HG02642 (cell line): ENCODE data around the gene SNRNP200.

Source experiments
- ATAC-seq: cut with Tn5 transposase; IDR thresholded peaks from one replicate; pipeline ENCODE4 v1.9.1; 2021; ENCODE audit warnings: mild to moderate bottlenecking; ENCODE audit not compliant: unreplicated experiment, poor library complexity

Gene SNRNP200

GRCh38 chr2:96305091-96305978 lies at the start of gene SNRNP200:
Gene SNRNP200 (minus strand): TSS chr2:96305546. CDS start chr2:96305437, 109 bp downstream.
- peak; percentile 97 for ATAC-seq

DNA sequence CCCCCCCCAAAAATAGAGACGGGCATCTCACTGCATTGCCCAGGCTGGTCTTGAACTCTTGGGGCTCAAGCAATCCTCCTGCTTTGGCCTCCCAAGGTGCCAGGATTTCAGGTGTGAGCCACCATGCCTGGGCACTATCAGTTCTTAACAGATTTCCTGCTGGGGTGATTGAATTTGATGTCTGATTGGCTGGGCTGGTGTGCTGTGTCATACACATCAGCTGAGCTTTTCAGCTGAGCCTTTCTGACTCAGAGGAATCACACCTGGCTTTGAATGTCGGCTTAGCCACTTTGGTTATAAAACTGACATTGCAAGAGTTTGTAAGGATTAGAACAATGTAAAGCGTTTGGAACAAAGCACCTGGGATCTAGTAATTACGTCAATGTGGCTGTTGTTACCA lies 49.1 kb upstream of the SNRNP200 start:
- no peak for ATAC-seq

GRCh38 chr2:96353606-96354101 lies 48.3 kb upstream of the SNRNP200 start:
- no peak for ATAC-seq

GRCh38 chr2:96353032-96353561 lies 47.8 kb upstream of the SNRNP200 start:
- ATAC-seq = no peak

GRCh38 chr2:96347395-96347794 lies 42.0 kb upstream of the SNRNP200 start:
- no peak for ATAC-seq

GRCh38 chr2:96345868-96346462 lies 40.6 kb upstream of the SNRNP200 start:
- no peak for ATAC-seq

DNA sequence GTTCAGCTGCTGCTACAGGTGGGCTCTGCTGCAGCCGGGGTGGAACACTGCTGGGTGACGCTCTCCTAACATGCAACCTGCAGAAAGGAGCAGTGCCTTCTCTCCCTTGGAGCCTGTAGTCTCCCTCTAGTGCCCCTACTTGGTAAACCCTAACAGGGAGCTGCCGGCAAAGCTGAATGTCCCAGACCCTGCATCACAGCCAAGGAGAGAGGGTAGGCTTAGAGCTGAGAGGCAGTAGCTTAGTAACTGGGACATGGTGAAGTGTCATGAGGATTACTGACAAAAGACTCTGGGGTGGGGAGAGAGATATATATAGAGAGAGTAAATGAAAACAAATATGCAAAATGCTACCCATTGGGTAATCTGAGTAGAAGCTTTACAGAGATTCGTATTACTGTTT lies 40.1 kb upstream of the SNRNP200 start:
- no peak for ATAC-seq

GRCh38 chr2:96344011-96344410 lies 38.7 kb upstream of the SNRNP200 start:
- peak; percentile 84 for ATAC-seq

DNA sequence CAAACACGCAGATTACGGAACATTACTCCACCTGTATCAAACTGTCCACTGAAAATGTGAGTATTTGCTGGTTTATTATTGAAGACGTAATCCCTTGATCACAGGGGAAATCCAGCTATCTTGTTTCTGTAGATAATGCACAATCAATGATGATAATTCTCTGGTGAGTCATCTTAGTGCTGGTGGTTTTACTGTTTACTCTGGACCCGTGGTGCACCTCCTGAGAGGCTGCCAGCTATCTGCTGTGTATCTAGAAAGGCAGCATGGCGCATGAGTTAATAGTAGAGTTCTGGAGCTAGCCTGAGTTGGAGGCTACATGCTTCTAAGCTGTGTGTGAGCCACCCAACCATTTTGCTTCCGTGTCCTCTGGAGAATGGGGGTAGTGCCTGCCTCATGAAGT lies 36.7 kb upstream of the SNRNP200 start:
- no peak for ATAC-seq

DNA sequence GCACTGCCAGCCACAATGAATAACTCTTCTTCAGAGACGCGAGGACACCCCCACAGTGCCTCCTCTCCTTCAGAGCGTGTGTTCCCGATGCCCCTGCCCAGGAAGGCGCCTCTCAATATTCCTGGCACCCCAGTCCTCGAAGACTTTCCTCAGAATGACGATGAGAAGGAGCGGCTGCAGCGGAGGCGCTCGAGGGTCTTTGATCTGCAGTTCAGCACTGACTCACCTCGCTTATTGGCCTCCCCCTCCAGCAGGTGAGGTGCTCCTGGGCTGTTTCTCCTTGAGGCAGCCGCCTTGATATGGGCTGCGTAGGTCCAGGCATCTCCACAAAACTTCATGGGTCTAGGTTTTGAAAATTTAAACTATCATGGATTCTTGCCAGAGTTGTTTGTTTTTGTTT lies 36.3 kb upstream of the SNRNP200 start:
- no peak for ATAC-seq

DNA sequence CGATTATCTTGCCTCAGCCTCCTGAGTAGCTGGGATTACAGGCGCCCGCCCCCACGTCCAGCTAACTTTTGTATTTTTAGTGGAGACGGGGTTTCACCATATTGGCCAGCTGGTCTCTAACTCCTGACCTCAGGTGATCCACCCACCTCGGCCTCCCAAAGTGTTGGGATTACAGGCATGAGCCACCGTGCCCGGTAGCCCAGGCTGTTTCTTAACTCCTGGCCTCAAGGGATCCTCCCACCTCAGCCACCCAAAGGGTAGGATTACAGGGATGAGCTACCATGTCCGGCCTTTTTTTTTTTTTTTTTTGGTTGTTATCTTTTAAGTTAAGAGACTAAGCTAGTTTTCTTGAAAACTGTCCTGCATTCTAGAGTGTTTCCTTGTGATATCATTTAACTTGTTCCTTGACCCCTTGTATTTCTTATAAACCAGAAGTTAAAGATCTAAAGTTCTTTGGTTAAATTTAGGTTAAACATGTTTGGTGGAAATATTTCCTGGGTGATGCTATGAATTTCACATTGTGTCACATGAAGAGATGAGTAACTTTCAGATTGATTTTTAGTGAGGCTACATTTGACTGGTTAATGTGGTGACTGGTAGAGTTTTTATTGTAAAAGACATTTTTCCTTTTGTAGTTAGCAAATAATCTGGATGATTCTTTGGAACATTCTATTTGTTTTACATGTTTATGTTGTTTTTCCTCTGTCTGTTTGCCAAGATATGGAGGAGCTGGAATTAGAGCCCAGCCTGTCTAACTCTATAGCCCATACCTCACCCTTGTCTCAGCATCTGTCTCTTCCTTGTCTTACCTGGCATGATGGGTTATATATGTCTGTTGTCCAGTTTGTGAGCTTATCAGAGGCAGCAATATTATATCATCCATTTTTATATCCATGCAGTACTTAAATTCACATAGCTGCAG lies 35.4 kb upstream of the SNRNP200 start:
- no peak for ATAC-seq

- no peak for ATAC-seq
These were observed 31.5 kb upstream of the SNRNP200 start for GRCh38 chr2:96336873-96337272.

GRCh38 chr2:96336104-96336775 lies 30.9 kb upstream of the SNRNP200 start:
- ATAC-seq = peak; percentile 12

DNA sequence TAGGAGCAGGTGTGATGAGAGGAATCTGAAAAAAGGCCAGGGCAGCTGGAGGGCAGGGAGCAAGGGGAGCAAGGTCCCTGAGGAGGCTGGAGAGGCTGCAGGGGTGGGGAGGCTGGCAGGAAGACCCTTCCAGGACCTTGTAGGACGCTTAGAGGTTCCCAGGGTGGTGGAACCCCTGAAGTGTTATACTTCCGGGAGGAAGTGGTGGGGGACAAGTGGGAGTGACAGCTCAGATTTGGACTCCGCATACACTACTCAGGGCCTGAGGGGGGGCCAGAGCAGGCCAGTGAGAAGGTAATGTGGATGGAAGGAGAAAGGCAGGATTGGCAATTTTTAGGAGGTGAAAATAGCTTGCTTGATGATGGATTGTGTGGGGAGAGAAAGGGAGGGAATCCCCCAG lies 28.4 kb upstream of the SNRNP200 start:
- no peak for ATAC-seq

- no peak for ATAC-seq
These were observed 25.1 kb upstream of the SNRNP200 start for GRCh38 chr2:96330407-96330806.

DNA sequence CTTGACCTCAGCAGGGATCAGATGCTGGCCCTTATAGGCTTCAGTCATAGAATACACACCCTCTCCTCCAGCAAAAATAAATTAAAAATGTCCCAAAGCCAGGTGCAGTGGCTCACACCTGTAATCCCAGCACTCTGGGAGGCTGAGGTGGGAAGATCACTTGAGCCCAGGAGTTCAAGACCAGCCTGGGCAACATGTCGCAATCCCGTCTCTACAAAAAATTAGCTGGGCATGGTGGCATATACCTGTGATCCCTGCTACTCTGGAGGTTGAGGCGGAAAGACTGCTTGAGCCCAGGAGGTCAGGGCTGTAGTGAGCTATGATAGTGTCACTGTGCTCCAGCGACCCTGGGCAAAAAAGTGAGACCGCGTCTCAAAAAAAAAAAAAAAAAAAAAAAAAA lies 24.5 kb upstream of the SNRNP200 start:
- ATAC-seq = no peak

DNA sequence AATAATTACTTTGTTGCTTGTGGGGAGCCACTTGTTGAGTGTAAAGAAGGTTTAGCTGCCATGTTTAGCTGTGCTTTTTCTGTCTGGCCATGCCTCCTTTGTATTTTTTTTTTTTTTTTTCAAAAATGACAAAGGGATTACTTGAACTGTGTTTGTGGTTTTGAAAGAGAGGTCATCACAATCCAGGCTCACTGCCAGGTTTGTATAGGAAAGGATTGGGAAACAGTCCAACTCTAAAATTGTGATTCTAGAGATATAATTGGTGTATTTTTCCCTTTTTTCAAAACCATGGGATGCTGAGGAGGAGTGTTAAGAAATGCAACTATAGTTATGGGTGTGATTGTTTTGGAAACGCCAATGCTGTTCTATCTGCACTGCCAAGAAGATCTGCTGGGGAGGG lies 24.1 kb upstream of the SNRNP200 start:
- ATAC-seq = no peak

DNA sequence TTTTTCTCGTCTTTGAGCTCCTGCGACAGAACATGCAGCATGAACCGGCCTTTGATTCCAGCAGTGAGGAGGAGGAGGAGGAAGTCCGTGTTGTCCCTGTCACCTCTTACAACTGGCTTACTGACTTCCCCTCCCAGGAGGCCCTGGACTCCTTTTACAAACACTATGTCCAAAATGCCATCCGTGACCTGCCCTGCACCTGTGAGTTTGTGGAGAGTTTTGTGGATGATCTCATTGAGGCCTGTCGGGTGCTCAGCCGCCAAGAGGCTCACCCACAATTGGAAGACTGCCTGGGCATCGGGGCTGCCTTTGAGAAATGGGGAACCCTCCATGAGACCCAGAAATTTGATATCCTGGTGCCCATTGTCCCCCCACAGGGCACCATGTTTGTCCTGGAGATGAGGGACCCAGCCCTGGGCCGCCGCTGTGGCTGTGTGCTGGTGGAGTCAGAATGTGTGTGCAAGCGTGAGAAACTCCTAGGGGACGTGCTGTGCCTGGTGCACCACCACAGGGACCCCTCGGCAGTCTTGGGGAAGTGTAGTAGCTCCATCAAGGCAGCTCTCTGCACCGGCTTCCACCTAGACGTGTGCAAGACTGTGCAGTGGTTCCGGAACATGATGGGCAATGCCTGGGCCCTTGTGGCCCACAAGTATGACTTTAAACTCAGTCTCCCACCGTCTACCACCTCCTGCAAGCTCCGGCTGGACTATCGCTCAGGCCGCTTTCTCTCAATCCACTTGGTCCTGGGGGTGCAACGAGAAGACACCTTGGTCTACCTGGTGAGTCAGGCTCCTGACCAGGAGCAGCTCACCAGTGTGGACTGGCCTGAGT lies 21.9 kb upstream of the SNRNP200 start:
- ATAC-seq = no peak

DNA sequence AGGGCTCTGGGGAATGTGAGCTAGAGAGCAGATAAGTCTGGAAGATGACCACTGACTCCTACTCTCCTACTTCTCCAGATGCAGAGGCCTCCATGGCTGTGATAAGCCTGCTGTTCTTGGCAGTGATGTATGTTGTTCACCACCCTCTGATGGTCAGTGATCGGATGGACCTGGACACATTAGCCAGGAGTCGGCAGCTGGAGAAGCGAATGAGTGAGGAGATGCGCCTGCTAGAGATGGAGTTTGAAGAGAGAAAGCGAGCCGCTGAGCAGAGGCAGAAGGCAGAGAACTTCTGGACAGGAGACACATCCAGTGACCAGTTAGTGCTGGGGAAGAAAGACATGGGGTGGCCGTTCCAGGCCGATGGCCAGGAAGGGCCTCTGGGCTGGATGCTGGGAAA lies 21.2 kb upstream of the SNRNP200 start:
- ATAC-seq = no peak
